ENCODE data around the gene IL22.

Gene IL22

DNA sequence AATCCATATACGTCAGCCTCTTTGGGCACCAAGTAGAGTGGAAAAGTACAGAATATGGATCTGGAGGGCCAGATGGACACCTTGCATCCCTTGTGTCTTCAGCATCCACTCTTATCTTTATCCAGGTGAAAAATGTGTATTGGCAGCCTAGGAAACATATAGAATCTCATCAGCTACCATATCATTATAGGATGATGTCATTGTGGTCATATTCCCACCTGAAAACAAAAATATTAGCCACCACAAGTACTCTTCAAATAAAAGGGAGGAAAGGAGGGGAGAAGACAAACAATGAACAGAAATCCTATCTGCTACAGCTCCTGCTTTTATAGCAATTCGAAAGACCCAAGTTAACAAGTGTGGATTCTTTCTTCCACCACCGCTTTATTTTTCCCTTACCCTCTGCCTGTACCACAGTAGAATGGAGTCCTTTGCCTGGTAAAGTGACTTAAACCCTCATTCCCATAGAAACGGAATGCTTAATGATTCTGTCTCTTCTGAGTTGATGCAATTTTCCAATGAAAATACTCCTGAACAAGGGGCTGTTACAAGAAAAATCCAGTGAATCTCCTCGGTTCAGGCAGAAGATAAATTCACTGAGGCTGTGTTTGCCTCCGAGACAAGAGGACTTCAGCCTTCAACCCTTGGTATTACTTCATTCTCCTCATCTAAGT, 14.0 kb downstream of the IL22 start:
- FAIRE-seq, result no peak
- DNase-seq (ENCODE audit: insufficient read length, low spot score), result no peak
- TF ChIP-seq, protein P1, sequence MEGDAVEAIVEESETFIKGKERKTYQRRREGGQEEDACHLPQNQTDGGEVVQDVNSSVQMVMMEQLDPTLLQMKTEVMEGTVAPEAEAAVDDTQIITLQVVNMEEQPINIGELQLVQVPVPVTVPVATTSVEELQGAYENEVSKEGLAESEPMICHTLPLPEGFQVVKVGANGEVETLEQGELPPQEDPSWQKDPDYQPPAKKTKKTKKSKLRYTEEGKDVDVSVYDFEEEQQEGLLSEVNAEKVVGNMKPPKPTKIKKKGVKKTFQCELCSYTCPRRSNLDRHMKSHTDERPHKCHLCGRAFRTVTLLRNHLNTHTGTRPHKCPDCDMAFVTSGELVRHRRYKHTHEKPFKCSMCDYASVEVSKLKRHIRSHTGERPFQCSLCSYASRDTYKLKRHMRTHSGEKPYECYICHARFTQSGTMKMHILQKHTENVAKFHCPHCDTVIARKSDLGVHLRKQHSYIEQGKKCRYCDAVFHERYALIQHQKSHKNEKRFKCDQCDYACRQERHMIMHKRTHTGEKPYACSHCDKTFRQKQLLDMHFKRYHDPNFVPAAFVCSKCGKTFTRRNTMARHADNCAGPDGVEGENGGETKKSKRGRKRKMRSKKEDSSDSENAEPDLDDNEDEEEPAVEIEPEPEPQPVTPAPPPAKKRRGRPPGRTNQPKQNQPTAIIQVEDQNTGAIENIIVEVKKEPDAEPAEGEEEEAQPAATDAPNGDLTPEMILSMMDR (IDR thresholded peaks at IDR 0.05; ENCODE audit: insufficient read depth, missing control alignments), result no peak

DNA sequence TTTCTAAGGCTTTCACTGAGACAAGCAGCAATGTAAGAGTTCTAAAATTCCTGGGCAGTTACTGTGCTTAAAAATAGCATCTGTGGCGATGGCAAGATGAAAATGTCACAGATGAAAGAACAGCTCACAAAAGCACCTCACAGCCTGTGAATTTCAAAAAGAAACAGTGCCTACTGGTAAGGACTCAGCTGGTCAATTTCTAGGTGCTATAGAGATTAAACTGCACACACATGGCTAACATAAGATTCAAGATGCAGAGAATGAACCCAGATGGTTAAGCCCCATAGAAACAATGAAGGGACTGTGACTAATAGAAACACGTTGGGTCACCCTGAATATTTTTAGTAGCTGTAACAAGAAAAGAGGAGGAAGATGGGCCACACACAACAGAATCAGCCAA, 15.8 kb downstream of the IL22 start:
- FAIRE-seq (no peak), DNase-seq (ENCODE audit: insufficient read length, low spot score) (no peak)
- TF ChIP-seq, protein P1 (IDR thresholded peaks at IDR 0.05; ENCODE audit: insufficient read depth, missing control alignments), result no peak

DNA sequence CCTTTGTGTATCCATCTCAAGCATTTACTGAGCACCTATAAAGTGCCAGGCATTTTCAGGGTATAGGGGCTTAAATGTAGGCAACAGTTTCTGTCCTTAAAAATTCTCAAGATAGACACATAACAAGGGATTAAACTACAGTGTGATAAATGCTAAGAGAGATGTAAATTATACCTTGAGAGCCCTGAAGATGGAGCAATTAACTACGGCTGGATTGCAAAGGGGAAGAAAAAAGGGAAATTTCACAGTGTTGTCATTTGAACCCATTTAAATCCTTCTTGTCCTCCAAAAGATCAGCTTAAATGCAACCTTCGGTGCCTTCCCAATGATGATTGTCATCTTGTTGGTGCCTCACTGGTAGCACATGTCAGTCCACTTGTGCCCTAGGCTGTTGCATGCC, 16.3 kb downstream of the IL22 start:
- DNase-seq (ENCODE audit: insufficient read length, low spot score) (no peak), FAIRE-seq (no peak)
- TF ChIP-seq, protein P1 (IDR thresholded peaks at IDR 0.05; ENCODE audit: insufficient read depth, missing control alignments), result no peak

DNA sequence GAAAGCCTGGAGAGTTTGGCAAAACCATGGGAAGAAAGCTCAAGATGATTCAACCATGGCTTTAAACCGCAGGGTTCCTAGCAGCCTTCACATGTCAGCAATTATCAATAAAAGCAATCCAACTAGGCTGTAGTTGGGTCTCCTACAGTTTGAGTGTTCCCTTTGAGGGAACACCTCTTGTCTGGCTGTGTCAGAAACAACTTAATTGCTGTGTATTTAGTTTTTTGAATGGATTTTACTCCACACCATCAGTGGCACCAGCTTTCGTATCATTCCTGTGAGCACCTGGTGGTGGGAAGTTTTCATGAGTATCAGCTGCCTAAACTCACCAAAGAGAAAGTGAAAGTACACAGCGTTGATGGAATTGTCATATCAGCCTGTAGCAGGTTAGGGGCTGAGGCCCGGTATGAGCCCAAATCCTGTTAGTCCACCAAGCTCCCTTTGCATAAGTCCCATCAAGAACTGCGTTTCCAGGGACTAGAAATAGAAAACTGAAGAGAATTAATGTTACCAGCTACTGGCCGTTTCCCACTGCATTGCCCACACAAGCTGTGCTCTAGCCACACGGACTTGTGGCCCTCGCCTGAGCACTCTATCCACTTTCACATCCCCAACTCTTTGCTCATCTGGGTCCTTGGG, 16.9 kb downstream of the IL22 start:
- DNase-seq (ENCODE audit: insufficient read length, low spot score) (no peak), FAIRE-seq (no peak)
- TF ChIP-seq, protein P1 (IDR thresholded peaks at IDR 0.05; ENCODE audit: insufficient read depth, missing control alignments), result no peak

DNA sequence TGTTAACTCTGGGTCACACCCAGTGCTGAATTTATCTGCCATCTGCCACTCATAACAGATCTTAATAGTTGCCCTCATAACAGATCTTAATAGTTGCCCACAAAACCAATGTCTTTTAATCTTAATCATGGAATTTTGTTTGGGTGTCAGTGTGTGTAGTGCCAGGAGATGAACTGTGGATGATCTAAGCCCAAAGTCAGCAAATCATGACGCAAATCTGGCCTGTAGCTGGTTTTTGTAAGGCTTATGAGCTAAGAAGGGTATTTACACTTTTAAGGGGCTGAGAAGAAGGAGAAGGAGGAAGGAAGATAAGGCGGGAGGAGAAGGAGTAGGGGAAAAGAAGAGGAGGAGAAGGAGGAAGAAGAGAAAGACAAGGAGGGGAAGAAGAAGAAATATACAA, 17.8 kb downstream of the IL22 start:
- DNase-seq (ENCODE audit: insufficient read length, low spot score) (no peak), FAIRE-seq (no peak)
- TF ChIP-seq, protein P1 (IDR thresholded peaks at IDR 0.05; ENCODE audit: insufficient read depth, missing control alignments), result no peak

DNA sequence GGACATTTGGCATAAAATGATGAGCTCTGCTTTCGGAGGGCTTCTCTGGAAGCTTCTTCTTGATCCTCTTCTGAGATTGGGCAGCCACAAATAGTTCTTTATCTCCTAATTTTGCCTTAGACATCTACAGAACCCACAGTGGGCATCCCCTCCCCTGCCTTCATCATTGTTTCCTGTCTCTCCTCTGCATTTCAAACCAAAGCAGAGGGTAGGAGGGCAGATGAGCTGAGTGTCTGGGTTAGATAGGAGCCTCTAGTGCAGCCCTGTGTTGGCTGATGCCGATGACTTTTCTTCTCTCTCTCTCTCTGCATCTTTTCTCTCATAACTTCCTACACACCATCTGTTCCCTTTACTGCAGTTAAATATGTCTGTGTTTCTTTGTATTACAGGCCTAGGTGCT, 19.3 kb downstream of the IL22 start:
- DNase-seq (ENCODE audit: insufficient read length, low spot score) (no peak), FAIRE-seq (no peak)
- TF ChIP-seq, protein P1 (IDR thresholded peaks at IDR 0.05; ENCODE audit: insufficient read depth, missing control alignments), result no peak

DNA sequence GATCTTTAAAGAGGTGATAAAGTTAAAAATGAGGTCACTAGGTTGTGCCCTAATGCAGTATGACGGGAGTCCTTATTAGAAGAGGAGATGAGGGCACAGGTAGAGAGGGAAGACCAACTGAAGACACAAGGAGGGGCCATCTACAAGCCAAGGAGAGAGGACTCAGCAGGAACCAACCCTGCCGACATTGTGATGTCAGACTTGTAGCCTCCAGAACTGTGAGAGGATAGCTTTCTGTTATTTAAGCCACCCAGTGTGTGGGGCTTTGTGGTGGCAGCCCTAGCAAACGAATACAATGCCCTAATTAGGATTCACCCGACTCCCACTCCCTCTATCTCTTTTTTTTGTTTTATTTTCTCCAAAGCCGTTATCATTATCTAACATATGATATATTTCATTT, 19.9 kb downstream of the IL22 start:
- DNase-seq (ENCODE audit: insufficient read length, low spot score), result no peak
- TF ChIP-seq, protein P1 (IDR thresholded peaks at IDR 0.05; ENCODE audit: insufficient read depth, missing control alignments), result no peak
- FAIRE-seq, result no peak
